ENCODE results near the gene GBX2.

Gene GBX2

GRCh38 chr2:236211296-236211695, 43.1 kb upstream of the GBX2 start:
- ChIA-PET POLR2A (no interaction called here), CTCF (interaction anchor here (0.6 kb wide), 1 partner anchor 93 kb away, joined by 3 read pairs; no protein-coding TSS in a partner anchor)
- DNase-seq (ENCODE audit: extremely low spot score), result no peak
- TF ChIP-seq SP1 (IDR thresholded peaks at IDR 0.05) (no peak), BHLHE40 (IDR thresholded peaks at IDR 0.05; ENCODE audit: borderline replicate concordance) (no peak), NFRKB (IDR thresholded peaks at IDR 0.05) (no peak), HDGF (IDR thresholded peaks at IDR 0.05; ENCODE audit: borderline replicate concordance) (no peak), ELF4 (IDR thresholded peaks at IDR 0.05) (no peak), TARDBP (IDR thresholded peaks at IDR 0.05) (no peak), L3MBTL2 (conservative IDR thresholded peaks at IDR 0.05) (no peak), CTBP1 (IDR thresholded peaks at IDR 0.05; ENCODE audit: borderline replicate concordance) (no peak), ARNT (IDR thresholded peaks at IDR 0.05) (no peak)

GRCh38 chr2:236210536-236210935, 42.4 kb upstream of the GBX2 start:
- no peak for DNase-seq (ENCODE audit: extremely low spot score)
- ChIA-PET POLR2A (no interaction called here), CTCF (no interaction called here)
- TF ChIP-seq TARDBP (IDR thresholded peaks at IDR 0.05), result no peak
- TF ChIP-seq NFRKB (IDR thresholded peaks at IDR 0.05), result no peak
- TF ChIP-seq SUZ12 (IDR thresholded peaks at IDR 0.05), result no peak
- no peak for TF ChIP-seq FOXA1 (IDR thresholded peaks at IDR 0.05)
- no peak for TF ChIP-seq SP1 (IDR thresholded peaks at IDR 0.05)
- TF ChIP-seq BHLHE40 (IDR thresholded peaks at IDR 0.05; ENCODE audit: borderline replicate concordance), result no peak
- TF ChIP-seq LEF1 (IDR thresholded peaks at IDR 0.05; ENCODE audit: borderline replicate concordance), result no peak
- no peak for TF ChIP-seq ARNT (IDR thresholded peaks at IDR 0.05)
- no peak for TF ChIP-seq ELF4 (IDR thresholded peaks at IDR 0.05)
- no peak for TF ChIP-seq ZNF384 (IDR thresholded peaks at IDR 0.05)
- no peak for TF ChIP-seq FOXM1 (IDR thresholded peaks at IDR 0.05; ENCODE audit: borderline replicate concordance)
- TF ChIP-seq FOXK2 (IDR thresholded peaks at IDR 0.05), result no peak
- no peak for TF ChIP-seq CTBP1 (IDR thresholded peaks at IDR 0.05; ENCODE audit: borderline replicate concordance)
- TF ChIP-seq HDGF (IDR thresholded peaks at IDR 0.05; ENCODE audit: borderline replicate concordance), result no peak
- no peak for TF ChIP-seq L3MBTL2 (conservative IDR thresholded peaks at IDR 0.05)
- no peak for TF ChIP-seq PKNOX1 (IDR thresholded peaks at IDR 0.05)

GRCh38 chr2:236209996-236210395, 41.8 kb upstream of the GBX2 start:
- TF ChIP-seq FOXK2 (IDR thresholded peaks at IDR 0.05) (no peak), BHLHE40 (IDR thresholded peaks at IDR 0.05; ENCODE audit: borderline replicate concordance) (no peak), L3MBTL2 (conservative IDR thresholded peaks at IDR 0.05) (no peak), FOXM1 (IDR thresholded peaks at IDR 0.05; ENCODE audit: borderline replicate concordance) (no peak), CTBP1 (IDR thresholded peaks at IDR 0.05; ENCODE audit: borderline replicate concordance) (no peak), SP1 (IDR thresholded peaks at IDR 0.05) (no peak), LEF1 (IDR thresholded peaks at IDR 0.05; ENCODE audit: borderline replicate concordance) (no peak), NFRKB (IDR thresholded peaks at IDR 0.05) (no peak), PKNOX1 (IDR thresholded peaks at IDR 0.05) (no peak)
- POLR2A ChIA-PET, result no interaction called here
- CTCF ChIA-PET, result interaction anchor here (1.3 kb wide), 1 partner anchor 28 kb away, joined by 4 read pairs; no protein-coding TSS in a partner anchor
- no peak for DNase-seq (ENCODE audit: extremely low spot score)

GRCh38 chr2:236209535-236209934, 41.3 kb upstream of the GBX2 start:
- CTCF ChIA-PET, result interaction anchor here (1.3 kb wide), 1 partner anchor 27 kb away, joined by 4 read pairs; no protein-coding TSS in a partner anchor
- peak; percentile 18 for DNase-seq (ENCODE audit: extremely low spot score)
- TF ChIP-seq FOXM1 (IDR thresholded peaks at IDR 0.05; ENCODE audit: borderline replicate concordance), result no peak
- no peak for TF ChIP-seq BHLHE40 (IDR thresholded peaks at IDR 0.05; ENCODE audit: borderline replicate concordance)
- no peak for TF ChIP-seq HDGF (IDR thresholded peaks at IDR 0.05; ENCODE audit: borderline replicate concordance)
- TF ChIP-seq TARDBP (IDR thresholded peaks at IDR 0.05), result no peak
- no peak for TF ChIP-seq ZNF384 (IDR thresholded peaks at IDR 0.05)
- TF ChIP-seq CTBP1 (IDR thresholded peaks at IDR 0.05; ENCODE audit: borderline replicate concordance), result no peak
- no peak for TF ChIP-seq ARNT (IDR thresholded peaks at IDR 0.05)
- no peak for TF ChIP-seq FOXK2 (IDR thresholded peaks at IDR 0.05)
- TF ChIP-seq L3MBTL2 (conservative IDR thresholded peaks at IDR 0.05), result no peak
- no peak for TF ChIP-seq LEF1 (IDR thresholded peaks at IDR 0.05; ENCODE audit: borderline replicate concordance)
- no peak for TF ChIP-seq PKNOX1 (IDR thresholded peaks at IDR 0.05)
- no peak for TF ChIP-seq NFRKB (IDR thresholded peaks at IDR 0.05)
- no peak for TF ChIP-seq SUZ12 (IDR thresholded peaks at IDR 0.05)
- POLR2A ChIA-PET, result no interaction called here

- CTCF ChIA-PET, result no interaction called here
- DNase-seq (ENCODE audit: extremely low spot score), result no peak
- POLR2A ChIA-PET, result no interaction called here
- TF ChIP-seq FOXK2 (IDR thresholded peaks at IDR 0.05), result no peak
These were observed 40.1 kb upstream of the GBX2 start for GRCh38 chr2:236208019-236208926.

DNA sequence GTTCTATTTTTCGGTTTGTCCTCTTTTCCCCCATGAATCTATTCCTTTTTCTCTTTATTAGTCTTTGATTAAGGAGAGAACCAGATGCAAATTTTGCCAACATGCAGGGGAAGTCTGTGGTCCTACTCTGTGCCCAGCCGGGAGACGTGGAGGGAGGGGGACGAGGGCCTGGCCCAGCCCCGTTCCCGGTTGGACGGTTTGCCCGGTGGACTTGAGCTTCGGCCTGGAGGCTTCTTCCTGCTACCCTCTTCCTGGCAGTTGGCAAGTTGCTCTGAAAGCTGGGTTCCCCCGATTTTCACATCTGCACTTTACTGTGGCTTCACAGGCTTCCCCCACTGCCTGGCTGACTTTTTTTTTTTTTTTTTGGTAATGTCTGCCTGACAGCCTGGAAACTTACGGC, 39.3 kb upstream of the GBX2 start:
- ChIA-PET POLR2A (no interaction called here), CTCF (no interaction called here)
- TF ChIP-seq ARNT (IDR thresholded peaks at IDR 0.05) (no peak), ZNF384 (IDR thresholded peaks at IDR 0.05) (no peak), NFRKB (IDR thresholded peaks at IDR 0.05) (no peak), FOXA1 (IDR thresholded peaks at IDR 0.05) (no peak), FOXM1 (IDR thresholded peaks at IDR 0.05; ENCODE audit: borderline replicate concordance) (no peak), BHLHE40 (IDR thresholded peaks at IDR 0.05; ENCODE audit: borderline replicate concordance) (no peak), HDGF (IDR thresholded peaks at IDR 0.05; ENCODE audit: borderline replicate concordance) (no peak), FOXK2 (IDR thresholded peaks at IDR 0.05) (no peak), SP1 (IDR thresholded peaks at IDR 0.05) (no peak), ELF4 (IDR thresholded peaks at IDR 0.05) (no peak), L3MBTL2 (conservative IDR thresholded peaks at IDR 0.05) (no peak), CTBP1 (IDR thresholded peaks at IDR 0.05; ENCODE audit: borderline replicate concordance) (no peak), PKNOX1 (IDR thresholded peaks at IDR 0.05) (no peak), LEF1 (IDR thresholded peaks at IDR 0.05; ENCODE audit: borderline replicate concordance) (no peak), SUZ12 (IDR thresholded peaks at IDR 0.05) (no peak), TARDBP (IDR thresholded peaks at IDR 0.05) (no peak)
- DNase-seq (ENCODE audit: extremely low spot score), result no peak

Data from HEK293T (cell line).